Vagina (tissue), 2 donors: ENCODE measurements around the gene DIRAS2.

Experiments
- CTCF ChIP-seq, 3 experiments: fragments of 450-650 bp in 2 of 3; fragments of 200-600 bp in 1 of 3; sonication (generic) in 1 of 3; IDR thresholded peaks; one replicate each; pipeline ENCODE4 v1.5.1; 2017 to 2019; ENCODE audit warnings: antibody characterized with exemption in 3 of 3, mild to moderate bottlenecking in 2 of 3, moderate library complexity in 2 of 3
- POLR2A ChIP-seq, 2 donors: fragments of 450-650 bp; IDR thresholded peaks; one replicate each; pipeline ENCODE4 v1.6.1; 2017; ENCODE audit warnings: antibody characterized with exemption in 2 of 2, mild to moderate bottlenecking in 2 of 2, moderate library complexity in 2 of 2
- POLR2AphosphoS5 ChIP-seq, 2 donors: sonication (generic); formaldehyde crosslinking; IDR thresholded peaks; one replicate each; pipeline ENCODE4 v1.9.0; 2017; ENCODE audit warnings: antibody characterized with exemption in 2 of 2, mild to moderate bottlenecking in 2 of 2, low read depth in 1 of 2; ENCODE audit not compliant: insufficient read depth in 1 of 2

GRCh38 chr9:90647843-90648242, 5.2 kb upstream of the DIRAS2 start:
- TF ChIP-seq CTCF (IDR thresholded peaks at IDR 0.05) (no peak), POLR2A (IDR thresholded peaks at IDR 0.05) (no peak), POLR2AphosphoS5 (IDR thresholded peaks at IDR 0.05; ENCODE audit: insufficient read depth in 1 of 2, low read depth in 1 of 2) (no peak)
